ENCODE results near the gene BTBD16. TPM values are rescaled to one million over a fixed set of nuclear protein-coding genes. Genes with fewer than 3 reads are reported as not detected.

BTBD16 gene
- total and polyA plus RNA-seq, 2 of the 13 experiments (the other 11 are each of a cell fraction or from before 2014, with no cell fraction given): 5.0 to 11.9 TPM

- TF ChIP-seq HOMEZ (CRISPR knock-in tag; IDR thresholded peaks at IDR 0.05; ENCODE audit: low read depth): no peak
- peak; percentile 38; the same call in 1 of the 2 replicates for TF ChIP-seq ZFP37 (CRISPR knock-in tag; IDR thresholded peaks at IDR 0.05; ENCODE audit: borderline replicate concordance)
- no peak; the same call in 1 of the 2 replicates for TF ChIP-seq MEIS2 (CRISPR knock-in tag; IDR thresholded peaks at IDR 0.05)
- no peak for TF ChIP-seq SIX1 (CRISPR knock-in tag; IDR thresholded peaks at IDR 0.05; ENCODE audit: borderline replicate concordance)
- no peak for TF ChIP-seq ZNF580 (CRISPR knock-in tag; IDR thresholded peaks at IDR 0.05; ENCODE audit: borderline replicate concordance, low read depth)
- no peak for TF ChIP-seq ZNF720 (CRISPR knock-in tag; IDR thresholded peaks at IDR 0.05)
- no peak for TF ChIP-seq ZNF780A (CRISPR knock-in tag; IDR thresholded peaks at IDR 0.05)
- TF ChIP-seq SOX13 (IDR thresholded peaks at IDR 0.05): no peak
- TF ChIP-seq SOX13 (CRISPR knock-in tag; conservative IDR thresholded peaks at IDR 0.05 in 1 of 2, IDR thresholded peaks at IDR 0.05 in 1 of 2): no peak
- no peak for TF ChIP-seq GATAD1 (CRISPR knock-in tag; IDR thresholded peaks at IDR 0.05)
- 0 out of 2 replicates have a peak, but pooled peaks have one; percentile 28 for TF ChIP-seq ZXDC (CRISPR knock-in tag; IDR thresholded peaks at IDR 0.05)
- TF ChIP-seq HDAC2 (CRISPR knock-in tag; IDR thresholded peaks at IDR 0.05): no peak
- 0 out of 2 replicates have a peak, but pooled peaks have one; percentile 24 for TF ChIP-seq MTERF4 (CRISPR knock-in tag; IDR thresholded peaks at IDR 0.05)
- peak; percentile 58; the same call in 1 of the 2 replicates for TF ChIP-seq ZFP36L1 (CRISPR knock-in tag; IDR thresholded peaks at IDR 0.05)
- no peak for TF ChIP-seq NR0B2 (CRISPR knock-in tag; IDR thresholded peaks at IDR 0.05)
- peak; percentile 44; the same call in 1 of the 2 replicates for TF ChIP-seq HINFP (CRISPR knock-in tag; IDR thresholded peaks at IDR 0.05; ENCODE audit: low read depth)
- no peak for TF ChIP-seq ZNF382 (CRISPR knock-in tag; IDR thresholded peaks at IDR 0.05; ENCODE audit: borderline replicate concordance)
- TF ChIP-seq EED (CRISPR knock-in tag; IDR thresholded peaks at IDR 0.05): no peak; the same call in 1 of the 2 replicates
- TF ChIP-seq RFX5 (IDR thresholded peaks at IDR 0.05; ENCODE audit: low read depth, low read length): no peak
- TF ChIP-seq ZNF501 (CRISPR knock-in tag; IDR thresholded peaks at IDR 0.05): peak; percentile 67; the same call in 1 of the 2 replicates
- TF ChIP-seq JARID2 (CRISPR knock-in tag; IDR thresholded peaks at IDR 0.05; ENCODE audit: insufficient replicate concordance): no peak
- no peak for TF ChIP-seq GATAD2A (CRISPR knock-in tag; IDR thresholded peaks at IDR 0.05)
Observed at GRCh38 chr10:122374859-122375678, 104.0 kb downstream of the BTBD16 start (continued).

All from HepG2 (cell line).